SK-N-SH (cell line): Measurements from ENCODE around the gene NCOR2. TPM values are rescaled to one million over a fixed set of nuclear protein-coding genes. Genes with fewer than 3 reads are reported as not detected.

Source experiments
- CTCF ChIA-PET: fragments of 300-600, 350-600 bp; formaldehyde crosslinking; extraction: SDS; loops from one replicate; lab custom pipeline; 2021; lab: Yijun Ruan, JAX
- POLR2A ChIA-PET: fragments of 350-600 bp; sonication (Branson Sonifier 250); formaldehyde crosslinking; extraction: SDS; loops from one replicate; lab custom pipeline; 2020; ENCODE audit warnings: antibody characterized with exemption, inconsistent platforms; lab: Yijun Ruan, JAX
- DNase-seq: peaks from one replicate; pipeline ENCODE4 v3.0.0; 2012
- H2AFZ ChIP-seq: fragments of 200-600 bp; sonication (generic); 2 replicates; pipeline ENCODE4 v1.8.1; 2016; ENCODE audit warnings: antibody characterized with exemption, mild to moderate bottlenecking, low read depth
- H3F3A ChIP-seq: fragments of 200-600 bp; sonication (generic); replicated peaks from 2 replicates; pipeline ENCODE3; 2016; ENCODE audit warnings: antibody characterized with exemption, mild to moderate bottlenecking; ENCODE audit not compliant: insufficient read depth
- H3K27ac ChIP-seq, 2 experiments: fragments of 200-500 bp in 1 of 2; fragments of 200-600 bp in 1 of 2; sonication (Bioruptor generic) in 1 of 2; sonication (generic), shearing (Covaris generic) in 1 of 2; 2 replicates each; pipeline versions ENCODE4 v1.5.1 to v1.6.1; 2014 to 2016; ENCODE audit warnings: low read depth in 2 of 2, inconsistent platforms in 1 of 2, low read length in 1 of 2, mild to moderate bottlenecking in 1 of 2, mixed read lengths in 1 of 2
- H3K27me3 ChIP-seq: fragments of 200-600 bp; sonication (generic), shearing (Covaris generic); 2 replicates; pipeline ENCODE4 v1.6.1; 2016; ENCODE audit warnings: mixed run types; ENCODE audit not compliant: insufficient read depth
- H3K36me3 ChIP-seq, 2 experiments: fragments of 200-500 bp in 1 of 2; fragments of 200-600 bp in 1 of 2; sonication (Bioruptor generic) in 1 of 2; sonication (generic) in 1 of 2; replicated peaks in 1 of 2; 2 replicates each; pipeline versions ENCODE3 to v1.5.1; 2014 to 2016; ENCODE audit warnings: low read length in 1 of 2, mild to moderate bottlenecking in 1 of 2; ENCODE audit not compliant: insufficient read depth in 2 of 2, control insufficient read depth in 1 of 2
- H3K4me1 ChIP-seq, 2 experiments: fragments of 200-500 bp in 1 of 2; fragments of 200-600 bp in 1 of 2; sonication (Bioruptor generic) in 1 of 2; sonication (generic), shearing (Covaris generic) in 1 of 2; 2 replicates each; pipeline versions ENCODE4 v1.5.1 to v1.6.1; 2014 to 2016; ENCODE audit warnings: low read depth in 1 of 2, low read length in 1 of 2, mixed run types in 1 of 2; ENCODE audit not compliant: insufficient read depth in 2 of 2, control insufficient read depth in 1 of 2
- H3K4me2 ChIP-seq: fragments of 200-600 bp; sonication (generic), shearing (Covaris generic); 2 replicates; pipeline ENCODE4 v1.6.1; 2017; ENCODE audit warnings: mixed run types
- H3K4me3 ChIP-seq, 2 experiments: fragments of 200-500 bp in 1 of 2; fragments of 200-600 bp in 1 of 2; sonication (Bioruptor generic) in 1 of 2; sonication (generic), shearing (Covaris generic) in 1 of 2; 2 replicates each; pipeline versions ENCODE4 v1.5.1 to v1.8.1; 2014 to 2016; ENCODE audit warnings: low read depth in 2 of 2, inconsistent platforms in 1 of 2, low read length in 1 of 2, mild to moderate bottlenecking in 1 of 2, mixed read lengths in 1 of 2, moderate library complexity in 1 of 2
- H3K79me2 ChIP-seq: fragments of 200-600 bp; sonication (generic); 2 replicates; pipeline ENCODE4 v1.8.1; 2017; ENCODE audit warnings: mild to moderate bottlenecking; ENCODE audit not compliant: insufficient read depth
- H3K9ac ChIP-seq: fragments of 200-600 bp; sonication (generic); 2 replicates; pipeline ENCODE4 v1.6.1; 2017; ENCODE audit warnings: mixed run types
- H3K9me2 ChIP-seq: fragments of 200-600 bp; sonication (generic); 2 replicates; pipeline ENCODE4 v1.6.1; 2017; ENCODE audit warnings: mixed run types
- H3K9me3 ChIP-seq: fragments of 200-600 bp; sonication (generic); 2 replicates; pipeline ENCODE4 v1.6.1; 2017; ENCODE audit warnings: mixed run types, mild to moderate bottlenecking, moderate library complexity
- H4K20me1 ChIP-seq: fragments of 200-600 bp; sonication (generic); 2 replicates; pipeline ENCODE4 v1.6.1; 2017; ENCODE audit warnings: mild to moderate bottlenecking, mixed run types; ENCODE audit not compliant: insufficient read depth
- CHD2 ChIP-seq: fragments of 150-350 bp; IDR thresholded peaks from 2 replicates; pipeline ENCODE4 v1.6.1; 2018; ENCODE audit warnings: low read length; ENCODE audit not compliant: partially characterized antibody
- FOSL2 ChIP-seq: IDR thresholded peaks from 2 replicates; pipeline ENCODE4 v1.4.0; 2012; ENCODE audit warnings: low read depth, mild to moderate bottlenecking, moderate library complexity, borderline replicate concordance
- GATA2 ChIP-seq: sonication (generic); formaldehyde crosslinking; IDR thresholded peaks from 2 replicates; pipeline ENCODE4 v1.5.0; 2020; ENCODE audit warnings: mild to moderate bottlenecking, missing genetic modification reagents
- NRF1 ChIP-seq: IDR thresholded peaks from 2 replicates; pipeline ENCODE4 v1.6.1; 2012; ENCODE audit warnings: low read depth, mild to moderate bottlenecking, low read length
- RAD21 ChIP-seq: IDR thresholded peaks from 2 replicates; pipeline ENCODE4 v1.6.1; 2012; ENCODE audit warnings: mild to moderate bottlenecking, low read length
- RFX5 ChIP-seq: IDR thresholded peaks from 2 replicates; pipeline ENCODE4 v1.6.1; 2012; ENCODE audit warnings: mild to moderate bottlenecking, improper control_type of control experiment, low read length
- RXRA ChIP-seq: IDR thresholded peaks from 2 replicates; pipeline ENCODE4 v1.4.0; 2012; ENCODE audit warnings: low read depth, mild to moderate bottlenecking, borderline replicate concordance
- WGBS: methylation state at CpG from one replicate; pipeline ENCODE4 v1.1.6; 2017; ENCODE audit warnings: low lambda C conversion rate; 5-methylcytosine and 5-hydroxymethylcytosine counted together
- polyA plus RNA-seq, 3 experiments: library from polyadenylated mRNA; depleted of rRNA; stranded (reverse); fragments of >200 nt; gene quantifications; 2 replicates each; pipeline ENCODE4 v1.2.3, GENCODE V29; 2012
- TF ChIP-seq, protein P1 (sequence below): IDR thresholded peaks from 2 replicates; pipeline ENCODE4 v1.4.0; 2012; ENCODE audit warnings: low read depth, borderline replicate concordance
- TF ChIP-seq, protein P2 (sequence below): IDR thresholded peaks from 2 replicates; pipeline ENCODE4 v1.4.0; 2012; ENCODE audit warnings: low read depth
- TF ChIP-seq, protein P3 (sequence below): fragments of 150-350 bp; IDR thresholded peaks from 2 replicates; pipeline ENCODE4 v1.6.1; 2017; ENCODE audit warnings: antibody characterized with exemption, low read length, low read depth, borderline replicate concordance
- TF ChIP-seq, protein P4 (sequence below): IDR thresholded peaks from 2 replicates; pipeline ENCODE4 v1.6.1; 2012; ENCODE audit warnings: mild to moderate bottlenecking, low read depth, low read length, moderate library complexity
- TF ChIP-seq, protein P5 (sequence below): IDR thresholded peaks from 2 replicates; pipeline ENCODE4 v1.4.0; 2012; ENCODE audit warnings: low read depth, borderline replicate concordance
- TF ChIP-seq, protein P6 (sequence below): fragments of 200-600 bp; sonication (generic); IDR thresholded peaks from 2 replicates; pipeline ENCODE4 v1.6.1; 2017; ENCODE audit warnings: antibody characterized with exemption, mild to moderate bottlenecking, moderate library complexity

The NCOR2 gene
- polyA plus RNA-seq, 1 of the 3 experiments (the other 2 are of a cell fraction) = 19.0 TPM

DNA sequence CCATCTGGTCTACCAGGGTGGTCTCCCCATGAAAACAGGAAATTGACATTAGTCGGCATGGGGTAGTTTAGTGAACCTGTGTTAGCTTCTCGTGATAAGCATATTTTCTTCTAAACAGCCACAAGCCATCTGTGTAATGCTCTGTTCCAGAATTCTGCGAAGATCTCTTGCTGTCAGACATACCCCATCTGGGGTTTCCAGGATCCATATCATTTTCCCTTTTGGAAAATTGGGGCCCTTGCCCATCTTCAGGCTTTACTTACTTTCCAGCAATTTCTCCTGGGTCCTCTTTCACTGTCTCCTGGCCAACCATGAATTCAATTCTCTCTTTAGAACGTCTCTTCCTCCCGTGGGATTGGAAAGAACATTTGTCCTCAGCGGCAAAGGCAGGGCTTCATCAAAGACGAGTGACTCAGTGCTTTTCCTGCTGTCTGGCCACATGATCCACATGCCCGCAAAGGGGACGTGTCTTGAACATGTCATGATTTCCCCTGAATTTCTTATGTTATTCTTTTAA is 21.4 kb upstream of the NCOR2 start:
- ChIA-PET POLR2A (no interaction called here), CTCF (no interaction called here)
- Histone ChIP-seq H3K9me3 (no peaks in the 10 kb centered on the region), H3K36me3 (no peaks in the 10 kb centered on the region), H3K9ac (no peak overlapping the region), H3K4me3 (no peak overlapping the region), H3K4me2 (peak overlapping the region; percentile 27; the same call in 1 of the 2 replicates), H2AFZ (no peak overlapping the region), H3K79me2 (no peaks in the 10 kb centered on the region), H3K27ac (no peak overlapping the region; a peak in 1 of 4 replicates), H3K4me1 (peaks cover 0 to 7% of the 10 kb centered on the region in 2 experiments; a peak in 2 of 4 replicates), H3K9me2 (no peaks in the 10 kb centered on the region), H4K20me1 (no peaks in the 10 kb centered on the region)
- WGBS = 63% methylated on average over 9 of the region's 9 CpGs
- no peak for DNase-seq
- TF ChIP-seq CHD2 (no peak), RAD21 (no peak), RXRA (no peak), GATA2 (CRISPR knock-in tag) (no peak)
- TF ChIP-seq, protein P1, sequence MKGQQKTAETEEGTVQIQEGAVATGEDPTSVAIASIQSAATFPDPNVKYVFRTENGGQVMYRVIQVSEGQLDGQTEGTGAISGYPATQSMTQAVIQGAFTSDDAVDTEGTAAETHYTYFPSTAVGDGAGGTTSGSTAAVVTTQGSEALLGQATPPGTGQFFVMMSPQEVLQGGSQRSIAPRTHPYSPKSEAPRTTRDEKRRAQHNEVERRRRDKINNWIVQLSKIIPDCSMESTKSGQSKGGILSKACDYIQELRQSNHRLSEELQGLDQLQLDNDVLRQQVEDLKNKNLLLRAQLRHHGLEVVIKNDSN = 0 out of 2 replicates have a peak, but pooled peaks have one; percentile 43
- TF ChIP-seq, protein P2, sequence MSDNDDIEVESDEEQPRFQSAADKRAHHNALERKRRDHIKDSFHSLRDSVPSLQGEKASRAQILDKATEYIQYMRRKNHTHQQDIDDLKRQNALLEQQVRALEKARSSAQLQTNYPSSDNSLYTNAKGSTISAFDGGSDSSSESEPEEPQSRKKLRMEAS = peak; percentile 32; the same call in 1 of the 2 replicates
- TF ChIP-seq, protein P3, sequence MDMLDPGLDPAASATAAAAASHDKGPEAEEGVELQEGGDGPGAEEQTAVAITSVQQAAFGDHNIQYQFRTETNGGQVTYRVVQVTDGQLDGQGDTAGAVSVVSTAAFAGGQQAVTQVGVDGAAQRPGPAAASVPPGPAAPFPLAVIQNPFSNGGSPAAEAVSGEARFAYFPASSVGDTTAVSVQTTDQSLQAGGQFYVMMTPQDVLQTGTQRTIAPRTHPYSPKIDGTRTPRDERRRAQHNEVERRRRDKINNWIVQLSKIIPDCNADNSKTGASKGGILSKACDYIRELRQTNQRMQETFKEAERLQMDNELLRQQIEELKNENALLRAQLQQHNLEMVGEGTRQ = no peak
- TF ChIP-seq, all 33 proteins: peak for 2
- Histone ChIP-seq H3K27me3 (no peaks in the 10 kb centered on the region), H3F3A (no peaks in the 10 kb centered on the region)

DNA sequence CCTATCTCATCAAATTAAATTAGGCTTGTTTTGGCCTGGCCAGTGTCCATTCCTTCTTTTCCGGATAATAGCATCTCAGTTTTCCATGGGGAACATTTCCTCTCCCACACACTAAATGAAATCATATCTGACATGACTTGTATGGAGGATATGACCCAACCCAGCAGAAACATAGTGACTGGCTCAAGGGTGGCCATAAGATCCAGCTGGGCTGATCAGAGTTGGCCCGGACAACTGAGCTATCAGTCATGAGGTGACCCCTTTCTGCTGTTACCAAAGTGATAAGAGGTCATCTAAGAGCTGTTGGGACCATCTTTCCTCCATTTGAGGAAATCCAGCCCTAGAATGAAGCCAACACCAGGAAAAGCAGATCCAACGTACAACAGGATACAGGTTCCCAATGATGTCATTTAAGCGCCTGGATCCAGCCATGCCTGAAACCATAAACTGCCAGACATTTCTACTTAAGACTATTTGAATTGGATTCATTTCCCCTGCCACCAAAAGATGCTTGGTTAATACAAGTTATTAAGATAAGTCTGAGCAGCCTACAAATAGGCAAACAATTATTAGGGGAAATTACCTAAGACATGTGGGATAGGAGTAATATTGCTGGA is 20.7 kb upstream of the NCOR2 start:
- DNase-seq = no peak
- CTCF ChIA-PET = no interaction called here
- Histone ChIP-seq H3F3A (no peaks in the 10 kb centered on the region), H3K4me2 (no peak overlapping the region), H3K27ac (no peak overlapping the region), H3K4me1 (peaks cover 0 to 7% of the 10 kb centered on the region in 2 experiments; a peak in 2 of 4 replicates), H3K4me3 (no peak overlapping the region), H3K9ac (no peak overlapping the region), H2AFZ (no peak overlapping the region), H3K27me3 (no peaks in the 10 kb centered on the region), H4K20me1 (no peaks in the 10 kb centered on the region), H3K79me2 (no peaks in the 10 kb centered on the region), H3K36me3 (no peaks in the 10 kb centered on the region), H3K9me2 (no peaks in the 10 kb centered on the region), H3K9me3 (no peaks in the 10 kb centered on the region)
- WGBS = 85% methylated on average over 4 of the region's 4 CpGs
- no peak for TF ChIP-seq RFX5
- no peak for TF ChIP-seq NRF1
- TF ChIP-seq, protein P4, sequence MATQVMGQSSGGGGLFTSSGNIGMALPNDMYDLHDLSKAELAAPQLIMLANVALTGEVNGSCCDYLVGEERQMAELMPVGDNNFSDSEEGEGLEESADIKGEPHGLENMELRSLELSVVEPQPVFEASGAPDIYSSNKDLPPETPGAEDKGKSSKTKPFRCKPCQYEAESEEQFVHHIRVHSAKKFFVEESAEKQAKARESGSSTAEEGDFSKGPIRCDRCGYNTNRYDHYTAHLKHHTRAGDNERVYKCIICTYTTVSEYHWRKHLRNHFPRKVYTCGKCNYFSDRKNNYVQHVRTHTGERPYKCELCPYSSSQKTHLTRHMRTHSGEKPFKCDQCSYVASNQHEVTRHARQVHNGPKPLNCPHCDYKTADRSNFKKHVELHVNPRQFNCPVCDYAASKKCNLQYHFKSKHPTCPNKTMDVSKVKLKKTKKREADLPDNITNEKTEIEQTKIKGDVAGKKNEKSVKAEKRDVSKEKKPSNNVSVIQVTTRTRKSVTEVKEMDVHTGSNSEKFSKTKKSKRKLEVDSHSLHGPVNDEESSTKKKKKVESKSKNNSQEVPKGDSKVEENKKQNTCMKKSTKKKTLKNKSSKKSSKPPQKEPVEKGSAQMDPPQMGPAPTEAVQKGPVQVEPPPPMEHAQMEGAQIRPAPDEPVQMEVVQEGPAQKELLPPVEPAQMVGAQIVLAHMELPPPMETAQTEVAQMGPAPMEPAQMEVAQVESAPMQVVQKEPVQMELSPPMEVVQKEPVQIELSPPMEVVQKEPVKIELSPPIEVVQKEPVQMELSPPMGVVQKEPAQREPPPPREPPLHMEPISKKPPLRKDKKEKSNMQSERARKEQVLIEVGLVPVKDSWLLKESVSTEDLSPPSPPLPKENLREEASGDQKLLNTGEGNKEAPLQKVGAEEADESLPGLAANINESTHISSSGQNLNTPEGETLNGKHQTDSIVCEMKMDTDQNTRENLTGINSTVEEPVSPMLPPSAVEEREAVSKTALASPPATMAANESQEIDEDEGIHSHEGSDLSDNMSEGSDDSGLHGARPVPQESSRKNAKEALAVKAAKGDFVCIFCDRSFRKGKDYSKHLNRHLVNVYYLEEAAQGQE = no peak
- TF ChIP-seq, protein P5, sequence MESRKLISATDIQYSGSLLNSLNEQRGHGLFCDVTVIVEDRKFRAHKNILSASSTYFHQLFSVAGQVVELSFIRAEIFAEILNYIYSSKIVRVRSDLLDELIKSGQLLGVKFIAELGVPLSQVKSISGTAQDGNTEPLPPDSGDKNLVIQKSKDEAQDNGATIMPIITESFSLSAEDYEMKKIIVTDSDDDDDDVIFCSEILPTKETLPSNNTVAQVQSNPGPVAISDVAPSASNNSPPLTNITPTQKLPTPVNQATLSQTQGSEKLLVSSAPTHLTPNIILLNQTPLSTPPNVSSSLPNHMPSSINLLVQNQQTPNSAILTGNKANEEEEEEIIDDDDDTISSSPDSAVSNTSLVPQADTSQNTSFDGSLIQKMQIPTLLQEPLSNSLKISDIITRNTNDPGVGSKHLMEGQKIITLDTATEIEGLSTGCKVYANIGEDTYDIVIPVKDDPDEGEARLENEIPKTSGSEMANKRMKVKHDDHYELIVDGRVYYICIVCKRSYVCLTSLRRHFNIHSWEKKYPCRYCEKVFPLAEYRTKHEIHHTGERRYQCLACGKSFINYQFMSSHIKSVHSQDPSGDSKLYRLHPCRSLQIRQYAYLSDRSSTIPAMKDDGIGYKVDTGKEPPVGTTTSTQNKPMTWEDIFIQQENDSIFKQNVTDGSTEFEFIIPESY = no peak
- TF ChIP-seq, protein P6, sequence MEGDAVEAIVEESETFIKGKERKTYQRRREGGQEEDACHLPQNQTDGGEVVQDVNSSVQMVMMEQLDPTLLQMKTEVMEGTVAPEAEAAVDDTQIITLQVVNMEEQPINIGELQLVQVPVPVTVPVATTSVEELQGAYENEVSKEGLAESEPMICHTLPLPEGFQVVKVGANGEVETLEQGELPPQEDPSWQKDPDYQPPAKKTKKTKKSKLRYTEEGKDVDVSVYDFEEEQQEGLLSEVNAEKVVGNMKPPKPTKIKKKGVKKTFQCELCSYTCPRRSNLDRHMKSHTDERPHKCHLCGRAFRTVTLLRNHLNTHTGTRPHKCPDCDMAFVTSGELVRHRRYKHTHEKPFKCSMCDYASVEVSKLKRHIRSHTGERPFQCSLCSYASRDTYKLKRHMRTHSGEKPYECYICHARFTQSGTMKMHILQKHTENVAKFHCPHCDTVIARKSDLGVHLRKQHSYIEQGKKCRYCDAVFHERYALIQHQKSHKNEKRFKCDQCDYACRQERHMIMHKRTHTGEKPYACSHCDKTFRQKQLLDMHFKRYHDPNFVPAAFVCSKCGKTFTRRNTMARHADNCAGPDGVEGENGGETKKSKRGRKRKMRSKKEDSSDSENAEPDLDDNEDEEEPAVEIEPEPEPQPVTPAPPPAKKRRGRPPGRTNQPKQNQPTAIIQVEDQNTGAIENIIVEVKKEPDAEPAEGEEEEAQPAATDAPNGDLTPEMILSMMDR = no peak
- TF ChIP-seq FOSL2 = no peak
- no peak for TF ChIP-seq CHD2
- POLR2A ChIA-PET = no interaction called here
